ENCODE data around the gene ACOT7.
A peak's percentile ranks its signal among the peaks of the same experiment; 100 is the strongest.

The ACOT7 gene

GRCh38 chr1:6298530-6298929 lies 95.0 kb downstream of the ACOT7 start:
- TF ChIP-seq CTCF (IDR thresholded peaks at IDR 0.05; ENCODE audit: unreplicated experiment in 3 of 3), result no peak
- Mint-ChIP-seq H3K27ac (no peak overlapping the region), H3K36me3 (ENCODE audit: low read depth) (peaks cover 16% of the 10 kb centered on the region), H3K4me1 (peaks cover 40% of the 10 kb centered on the region), H3K4me3 (no peak overlapping the region), H3K9me3 (peaks cover 3% of the 10 kb centered on the region), H3K27me3 (ENCODE audit: low read depth) (peaks cover 9% of the 10 kb centered on the region)

GRCh38 chr1:6295910-6296309 lies 97.7 kb downstream of the ACOT7 start:
- TF ChIP-seq CTCF (IDR thresholded peaks at IDR 0.05; ENCODE audit: unreplicated experiment in 3 of 3), result no peak
- Mint-ChIP-seq H3K4me1 (peaks cover 48% of the 10 kb centered on the region), H3K27ac (no peak overlapping the region), H3K27me3 (ENCODE audit: low read depth) (no peaks in the 10 kb centered on the region), H3K4me3 (no peak overlapping the region), H3K36me3 (ENCODE audit: low read depth) (peaks cover 10% of the 10 kb centered on the region), H3K9me3 (peaks cover 3% of the 10 kb centered on the region)

- H3K4me1 Mint-ChIP-seq, result peaks cover 48% of the 10 kb centered on the region
- H3K9me3 Mint-ChIP-seq, result peaks cover 2% of the 10 kb centered on the region
- no peaks in the 10 kb centered on the region for H3K27me3 Mint-ChIP-seq (ENCODE audit: low read depth)
- H3K27ac Mint-ChIP-seq, result no peak overlapping the region
- peaks cover 8% of the 10 kb centered on the region for H3K36me3 Mint-ChIP-seq (ENCODE audit: low read depth)
- H3K4me3 Mint-ChIP-seq, result no peak overlapping the region
- TF ChIP-seq CTCF (IDR thresholded peaks at IDR 0.05; ENCODE audit: unreplicated experiment in 3 of 3), result no peak
Measured at GRCh38 chr1:6294890-6295556, 98.5 kb downstream of the ACOT7 start.

- H3K4me1 Mint-ChIP-seq, result peaks cover 46% of the 10 kb centered on the region
- no peak for TF ChIP-seq CTCF (IDR thresholded peaks at IDR 0.05; ENCODE audit: unreplicated experiment in 3 of 3)
- H3K9me3 Mint-ChIP-seq, result no peaks in the 10 kb centered on the region
Measured at GRCh38 chr1:6294080-6294889, 99.3 kb downstream of the ACOT7 start.

GRCh38 chr1:6292102-6292501 lies 101.5 kb downstream of the ACOT7 start:
- peaks cover 3% of the 10 kb centered on the region for H3K27me3 Mint-ChIP-seq (ENCODE audit: low read depth)
- TF ChIP-seq CTCF (IDR thresholded peaks at IDR 0.05; ENCODE audit: unreplicated experiment in 3 of 3), result no peak
- H3K4me1 Mint-ChIP-seq, result peaks cover 47% of the 10 kb centered on the region
- no peak overlapping the region for H3K4me3 Mint-ChIP-seq
- peak overlapping the region in 2 of 3 experiments; percentile 68 to 77 for H3K27ac Mint-ChIP-seq
- H3K9me3 Mint-ChIP-seq, result no peaks in the 10 kb centered on the region
- peaks cover 8% of the 10 kb centered on the region for H3K36me3 Mint-ChIP-seq (ENCODE audit: low read depth)

More at GRCh38 chr1:6294080-6294889, 99.3 kb downstream of the ACOT7 start:
- H3K4me3 Mint-ChIP-seq, result no peak overlapping the region
- H3K27me3 Mint-ChIP-seq (ENCODE audit: low read depth), result no peaks in the 10 kb centered on the region
- H3K36me3 Mint-ChIP-seq (ENCODE audit: low read depth), result peaks cover 8% of the 10 kb centered on the region
- H3K27ac Mint-ChIP-seq, result peak overlapping the region in 1 of 3 experiments; percentile 5
